ENCODE data around the gene TANK. TPM values are rescaled to one million over a fixed set of nuclear protein-coding genes. Genes with fewer than 3 reads are reported as not detected.
A peak's percentile ranks its signal among the peaks of the same experiment; 100 is the strongest.

The TANK gene
- total RNA-seq, 1 experiment from 2014 or later: 24.5 TPM

DNA sequence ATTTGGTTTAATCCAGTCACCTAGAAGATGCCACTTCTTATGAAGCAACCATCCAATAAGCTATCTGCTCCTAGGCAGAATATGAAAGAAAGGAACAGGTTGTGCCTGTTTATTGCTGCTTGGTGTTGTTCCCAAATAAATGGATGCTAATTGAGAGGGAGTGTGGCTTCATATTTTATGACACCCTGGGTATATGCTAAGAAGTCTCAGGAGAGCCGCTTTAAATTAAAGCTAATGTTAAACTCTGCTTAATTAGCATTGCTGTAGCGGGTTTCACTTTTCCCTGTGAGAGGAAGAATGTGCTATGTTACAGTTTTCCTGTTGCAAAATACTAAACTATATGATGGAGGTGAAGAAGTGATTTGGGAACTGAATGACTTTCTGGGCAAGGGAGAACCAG is 48.7 kb upstream of the TANK start:
- ATAC-seq (no peak), DNase-seq (ENCODE audit: low spot score) (no peak)
- CTCF ChIA-PET: no interaction called here
- peaks cover 37% of the 10 kb centered on the region for H3K4me1 Mint-ChIP-seq
- no peaks in the 10 kb centered on the region for H3K36me3 Mint-ChIP-seq
- no peaks in the 10 kb centered on the region for H3K27me3 Mint-ChIP-seq (ENCODE audit: low read depth)
- POLR2A ChIA-PET: no interaction called here
- peak overlapping the region; percentile 17; the same call in 1 of the 2 replicates for H3K27ac Mint-ChIP-seq
- H3K9me3 Mint-ChIP-seq: no peaks in the 10 kb centered on the region
- TF ChIP-seq, protein P1, sequence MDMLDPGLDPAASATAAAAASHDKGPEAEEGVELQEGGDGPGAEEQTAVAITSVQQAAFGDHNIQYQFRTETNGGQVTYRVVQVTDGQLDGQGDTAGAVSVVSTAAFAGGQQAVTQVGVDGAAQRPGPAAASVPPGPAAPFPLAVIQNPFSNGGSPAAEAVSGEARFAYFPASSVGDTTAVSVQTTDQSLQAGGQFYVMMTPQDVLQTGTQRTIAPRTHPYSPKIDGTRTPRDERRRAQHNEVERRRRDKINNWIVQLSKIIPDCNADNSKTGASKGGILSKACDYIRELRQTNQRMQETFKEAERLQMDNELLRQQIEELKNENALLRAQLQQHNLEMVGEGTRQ (CRISPR knock-in tag; IDR thresholded peaks at IDR 0.05): no peak
- TF ChIP-seq, protein P2, sequence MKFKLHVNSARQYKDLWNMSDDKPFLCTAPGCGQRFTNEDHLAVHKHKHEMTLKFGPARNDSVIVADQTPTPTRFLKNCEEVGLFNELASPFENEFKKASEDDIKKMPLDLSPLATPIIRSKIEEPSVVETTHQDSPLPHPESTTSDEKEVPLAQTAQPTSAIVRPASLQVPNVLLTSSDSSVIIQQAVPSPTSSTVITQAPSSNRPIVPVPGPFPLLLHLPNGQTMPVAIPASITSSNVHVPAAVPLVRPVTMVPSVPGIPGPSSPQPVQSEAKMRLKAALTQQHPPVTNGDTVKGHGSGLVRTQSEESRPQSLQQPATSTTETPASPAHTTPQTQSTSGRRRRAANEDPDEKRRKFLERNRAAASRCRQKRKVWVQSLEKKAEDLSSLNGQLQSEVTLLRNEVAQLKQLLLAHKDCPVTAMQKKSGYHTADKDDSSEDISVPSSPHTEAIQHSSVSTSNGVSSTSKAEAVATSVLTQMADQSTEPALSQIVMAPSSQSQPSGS (CRISPR knock-in tag; IDR thresholded peaks at IDR 0.05; ENCODE audit: borderline replicate concordance, low read depth): no peak
- H3K4me3 Mint-ChIP-seq: no peak overlapping the region

DNA sequence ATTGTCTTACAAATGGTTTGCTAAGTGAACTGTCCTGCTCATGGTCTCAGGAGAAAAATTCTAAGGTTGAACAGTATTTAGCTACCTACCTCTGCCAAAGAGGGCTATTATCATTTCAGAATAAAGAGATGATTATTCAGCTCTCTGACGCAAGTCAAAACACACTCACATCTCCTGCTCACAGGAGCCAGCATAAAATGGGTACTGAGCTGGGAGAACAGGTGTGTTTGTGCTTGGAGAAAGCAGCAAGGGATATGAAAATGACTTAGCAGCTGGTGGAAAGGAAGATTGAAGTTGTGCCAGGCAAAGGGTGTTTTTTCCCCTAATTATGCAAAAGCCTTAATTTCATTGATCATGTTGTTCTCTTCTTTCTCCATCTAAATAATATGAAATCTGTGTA is 47.3 kb upstream of the TANK start:
- Mint-ChIP-seq H3K9me3 (no peaks in the 10 kb centered on the region), H3K27me3 (ENCODE audit: low read depth) (no peaks in the 10 kb centered on the region), H3K4me1 (peaks cover 39% of the 10 kb centered on the region), H3K27ac (no peak overlapping the region; the same call in 1 of the 2 replicates), H3K4me3 (no peak overlapping the region), H3K36me3 (no peaks in the 10 kb centered on the region)
- TF ChIP-seq SMAD4 (CRISPR knock-in tag; IDR thresholded peaks at IDR 0.05) (no peak), IRF2 (CRISPR knock-in tag; IDR thresholded peaks at IDR 0.05; ENCODE audit: borderline replicate concordance, low read depth) (no peak), NR3C1 (CRISPR knock-in tag; conservative IDR thresholded peaks at IDR 0.05; ENCODE audit: low read depth) (no peak)
- ChIA-PET CTCF (interaction anchor here (0.8 kb wide), 1 partner anchor 49 kb away, joined by 4 read pairs; no protein-coding TSS in a partner anchor), POLR2A (no interaction called here)
- no peak for DNase-seq (ENCODE audit: low spot score)
- no peak for ATAC-seq

DNA sequence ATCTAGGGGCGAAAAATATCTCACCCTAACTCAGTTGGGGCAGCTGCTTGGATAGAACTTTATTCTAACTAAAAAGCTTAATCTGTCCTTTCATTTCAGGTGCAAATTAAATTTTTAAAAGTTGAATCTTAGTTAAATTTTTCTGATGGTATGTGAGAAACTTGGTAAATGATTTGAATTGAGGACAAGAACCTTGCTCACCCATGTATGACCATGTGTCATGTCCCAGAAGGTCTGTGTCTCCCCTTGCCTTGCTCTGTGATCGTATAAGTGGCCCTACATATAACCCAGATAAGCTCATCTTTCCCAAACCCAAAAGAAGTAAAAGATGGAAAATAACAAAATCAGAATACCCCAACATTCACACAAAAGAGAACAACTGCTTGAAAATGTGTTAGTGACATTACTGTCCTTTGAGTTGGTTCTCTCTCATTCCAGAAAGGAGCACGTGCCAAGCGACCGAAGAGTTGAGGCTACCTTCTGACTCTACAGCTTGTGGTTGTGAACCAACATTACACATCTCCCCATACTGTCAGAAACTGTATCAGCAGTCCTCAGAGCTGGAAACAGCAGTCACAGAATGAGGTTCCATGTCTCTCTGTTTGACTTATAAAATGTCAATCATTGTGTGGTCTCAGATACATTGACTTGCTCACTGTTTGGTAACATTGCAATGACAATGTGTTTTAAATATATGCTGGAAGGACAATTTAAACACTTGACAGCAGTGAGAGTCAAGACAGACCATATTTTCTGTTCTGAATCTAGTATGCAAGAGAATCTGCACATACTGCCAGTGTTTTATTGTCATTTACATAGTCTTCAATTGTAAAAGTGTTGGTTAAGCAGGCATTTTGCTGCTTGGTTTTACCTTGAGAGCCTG is 46.3 kb upstream of the TANK start:
- Mint-ChIP-seq H3K9me3 (no peaks in the 10 kb centered on the region), H3K27ac (no peak overlapping the region), H3K4me3 (no peak overlapping the region), H3K36me3 (no peaks in the 10 kb centered on the region), H3K27me3 (ENCODE audit: low read depth) (no peaks in the 10 kb centered on the region), H3K4me1 (peaks cover 39% of the 10 kb centered on the region)
- ATAC-seq (no peak), DNase-seq (ENCODE audit: low spot score) (no peak)
- CTCF ChIA-PET: interaction anchor here (0.9 kb wide), 1 partner anchor 17 kb away, joined by 3 read pairs; no protein-coding TSS in a partner anchor
- POLR2A ChIA-PET: no interaction called here
- TF ChIP-seq, protein P1 (CRISPR knock-in tag; IDR thresholded peaks at IDR 0.05): no peak
- TF ChIP-seq NR2C2 (CRISPR knock-in tag; IDR thresholded peaks at IDR 0.05) (no peak), ZNF138 (CRISPR knock-in tag; conservative IDR thresholded peaks at IDR 0.05) (no peak), HMGA2 (CRISPR knock-in tag; IDR thresholded peaks at IDR 0.05) (no peak), ELF4 (CRISPR knock-in tag; IDR thresholded peaks at IDR 0.05; ENCODE audit: low read depth) (no peak), TCF7 (CRISPR knock-in tag; IDR thresholded peaks at IDR 0.05; ENCODE audit: low read depth) (no peak)
- TF ChIP-seq, protein P3, sequence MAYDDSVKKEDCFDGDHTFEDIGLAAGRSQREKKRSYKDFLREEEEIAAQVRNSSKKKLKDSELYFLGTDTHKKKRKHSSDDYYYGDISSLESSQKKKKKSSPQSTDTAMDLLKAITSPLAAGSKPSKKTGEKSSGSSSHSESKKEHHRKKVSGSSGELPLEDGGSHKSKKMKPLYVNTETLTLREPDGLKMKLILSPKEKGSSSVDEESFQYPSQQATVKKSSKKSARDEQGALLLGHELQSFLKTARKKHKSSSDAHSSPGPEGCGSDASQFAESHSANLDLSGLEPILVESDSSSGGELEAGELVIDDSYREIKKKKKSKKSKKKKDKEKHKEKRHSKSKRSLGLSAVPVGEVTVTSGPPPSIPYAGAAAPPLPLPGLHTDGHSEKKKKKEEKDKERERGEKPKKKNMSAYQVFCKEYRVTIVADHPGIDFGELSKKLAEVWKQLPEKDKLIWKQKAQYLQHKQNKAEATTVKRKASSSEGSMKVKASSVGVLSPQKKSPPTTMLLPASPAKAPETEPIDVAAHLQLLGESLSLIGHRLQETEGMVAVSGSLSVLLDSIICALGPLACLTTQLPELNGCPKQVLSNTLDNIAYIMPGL (CRISPR knock-in tag; IDR thresholded peaks at IDR 0.05): no peak
- TF ChIP-seq, protein P4, sequence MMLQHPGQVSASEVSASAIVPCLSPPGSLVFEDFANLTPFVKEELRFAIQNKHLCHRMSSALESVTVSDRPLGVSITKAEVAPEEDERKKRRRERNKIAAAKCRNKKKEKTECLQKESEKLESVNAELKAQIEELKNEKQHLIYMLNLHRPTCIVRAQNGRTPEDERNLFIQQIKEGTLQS (CRISPR knock-in tag; conservative IDR thresholded peaks at IDR 0.05): no peak
- TF ChIP-seq, protein P5, sequence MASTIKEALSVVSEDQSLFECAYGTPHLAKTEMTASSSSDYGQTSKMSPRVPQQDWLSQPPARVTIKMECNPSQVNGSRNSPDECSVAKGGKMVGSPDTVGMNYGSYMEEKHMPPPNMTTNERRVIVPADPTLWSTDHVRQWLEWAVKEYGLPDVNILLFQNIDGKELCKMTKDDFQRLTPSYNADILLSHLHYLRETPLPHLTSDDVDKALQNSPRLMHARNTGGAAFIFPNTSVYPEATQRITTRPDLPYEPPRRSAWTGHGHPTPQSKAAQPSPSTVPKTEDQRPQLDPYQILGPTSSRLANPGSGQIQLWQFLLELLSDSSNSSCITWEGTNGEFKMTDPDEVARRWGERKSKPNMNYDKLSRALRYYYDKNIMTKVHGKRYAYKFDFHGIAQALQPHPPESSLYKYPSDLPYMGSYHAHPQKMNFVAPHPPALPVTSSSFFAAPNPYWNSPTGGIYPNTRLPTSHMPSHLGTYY (CRISPR knock-in tag; IDR thresholded peaks at IDR 0.05): no peak
- TF ChIP-seq, protein P6, sequence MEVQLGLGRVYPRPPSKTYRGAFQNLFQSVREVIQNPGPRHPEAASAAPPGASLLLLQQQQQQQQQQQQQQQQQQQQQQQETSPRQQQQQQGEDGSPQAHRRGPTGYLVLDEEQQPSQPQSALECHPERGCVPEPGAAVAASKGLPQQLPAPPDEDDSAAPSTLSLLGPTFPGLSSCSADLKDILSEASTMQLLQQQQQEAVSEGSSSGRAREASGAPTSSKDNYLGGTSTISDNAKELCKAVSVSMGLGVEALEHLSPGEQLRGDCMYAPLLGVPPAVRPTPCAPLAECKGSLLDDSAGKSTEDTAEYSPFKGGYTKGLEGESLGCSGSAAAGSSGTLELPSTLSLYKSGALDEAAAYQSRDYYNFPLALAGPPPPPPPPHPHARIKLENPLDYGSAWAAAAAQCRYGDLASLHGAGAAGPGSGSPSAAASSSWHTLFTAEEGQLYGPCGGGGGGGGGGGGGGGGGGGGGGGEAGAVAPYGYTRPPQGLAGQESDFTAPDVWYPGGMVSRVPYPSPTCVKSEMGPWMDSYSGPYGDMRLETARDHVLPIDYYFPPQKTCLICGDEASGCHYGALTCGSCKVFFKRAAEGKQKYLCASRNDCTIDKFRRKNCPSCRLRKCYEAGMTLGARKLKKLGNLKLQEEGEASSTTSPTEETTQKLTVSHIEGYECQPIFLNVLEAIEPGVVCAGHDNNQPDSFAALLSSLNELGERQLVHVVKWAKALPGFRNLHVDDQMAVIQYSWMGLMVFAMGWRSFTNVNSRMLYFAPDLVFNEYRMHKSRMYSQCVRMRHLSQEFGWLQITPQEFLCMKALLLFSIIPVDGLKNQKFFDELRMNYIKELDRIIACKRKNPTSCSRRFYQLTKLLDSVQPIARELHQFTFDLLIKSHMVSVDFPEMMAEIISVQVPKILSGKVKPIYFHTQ (CRISPR knock-in tag; IDR thresholded peaks at IDR 0.05): no peak
- TF ChIP-seq, protein P7, sequence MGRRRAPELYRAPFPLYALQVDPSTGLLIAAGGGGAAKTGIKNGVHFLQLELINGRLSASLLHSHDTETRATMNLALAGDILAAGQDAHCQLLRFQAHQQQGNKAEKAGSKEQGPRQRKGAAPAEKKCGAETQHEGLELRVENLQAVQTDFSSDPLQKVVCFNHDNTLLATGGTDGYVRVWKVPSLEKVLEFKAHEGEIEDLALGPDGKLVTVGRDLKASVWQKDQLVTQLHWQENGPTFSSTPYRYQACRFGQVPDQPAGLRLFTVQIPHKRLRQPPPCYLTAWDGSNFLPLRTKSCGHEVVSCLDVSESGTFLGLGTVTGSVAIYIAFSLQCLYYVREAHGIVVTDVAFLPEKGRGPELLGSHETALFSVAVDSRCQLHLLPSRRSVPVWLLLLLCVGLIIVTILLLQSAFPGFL (CRISPR knock-in tag; IDR thresholded peaks at IDR 0.05; ENCODE audit: borderline replicate concordance): no peak

All from WTC11 (cell line).